GM12872 (cell line): Measurements from ENCODE around the gene TCF12.

Experiments
- TF ChIP-seq, protein P1 (sequence below): IDR thresholded peaks from 3 replicates; pipeline ENCODE4 v1.5.1; 2011; ENCODE audit warnings: low read depth, mild to moderate bottlenecking, low read length, moderate library complexity; ENCODE audit not compliant: insufficient read depth

Gene TCF12

DNA sequence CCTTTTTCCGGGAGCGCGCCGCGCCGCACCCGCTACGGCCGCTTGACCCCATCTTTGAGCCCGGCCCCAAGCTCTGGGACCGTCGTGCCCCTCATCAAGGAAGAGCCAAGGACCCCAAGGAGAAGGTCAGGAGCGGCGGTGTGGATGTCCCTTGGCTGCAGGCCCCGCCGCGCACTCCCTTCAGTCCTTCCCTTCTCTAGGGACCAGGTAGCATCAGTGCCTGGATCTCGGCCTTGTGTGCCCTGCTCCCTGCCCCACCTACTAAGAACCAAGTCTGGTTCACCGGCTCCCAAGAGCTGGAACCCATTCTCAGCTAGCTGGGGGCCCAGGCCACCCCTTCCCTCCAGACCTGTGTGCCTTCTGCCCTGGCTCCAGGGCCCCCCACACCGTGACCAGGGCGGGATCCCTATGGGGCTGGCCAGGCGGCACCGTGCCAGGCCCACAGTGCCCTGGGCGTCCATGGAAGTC lies 388.5 kb downstream of the TCF12 start:
- TF ChIP-seq, protein P1, sequence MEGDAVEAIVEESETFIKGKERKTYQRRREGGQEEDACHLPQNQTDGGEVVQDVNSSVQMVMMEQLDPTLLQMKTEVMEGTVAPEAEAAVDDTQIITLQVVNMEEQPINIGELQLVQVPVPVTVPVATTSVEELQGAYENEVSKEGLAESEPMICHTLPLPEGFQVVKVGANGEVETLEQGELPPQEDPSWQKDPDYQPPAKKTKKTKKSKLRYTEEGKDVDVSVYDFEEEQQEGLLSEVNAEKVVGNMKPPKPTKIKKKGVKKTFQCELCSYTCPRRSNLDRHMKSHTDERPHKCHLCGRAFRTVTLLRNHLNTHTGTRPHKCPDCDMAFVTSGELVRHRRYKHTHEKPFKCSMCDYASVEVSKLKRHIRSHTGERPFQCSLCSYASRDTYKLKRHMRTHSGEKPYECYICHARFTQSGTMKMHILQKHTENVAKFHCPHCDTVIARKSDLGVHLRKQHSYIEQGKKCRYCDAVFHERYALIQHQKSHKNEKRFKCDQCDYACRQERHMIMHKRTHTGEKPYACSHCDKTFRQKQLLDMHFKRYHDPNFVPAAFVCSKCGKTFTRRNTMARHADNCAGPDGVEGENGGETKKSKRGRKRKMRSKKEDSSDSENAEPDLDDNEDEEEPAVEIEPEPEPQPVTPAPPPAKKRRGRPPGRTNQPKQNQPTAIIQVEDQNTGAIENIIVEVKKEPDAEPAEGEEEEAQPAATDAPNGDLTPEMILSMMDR = no peak

DNA sequence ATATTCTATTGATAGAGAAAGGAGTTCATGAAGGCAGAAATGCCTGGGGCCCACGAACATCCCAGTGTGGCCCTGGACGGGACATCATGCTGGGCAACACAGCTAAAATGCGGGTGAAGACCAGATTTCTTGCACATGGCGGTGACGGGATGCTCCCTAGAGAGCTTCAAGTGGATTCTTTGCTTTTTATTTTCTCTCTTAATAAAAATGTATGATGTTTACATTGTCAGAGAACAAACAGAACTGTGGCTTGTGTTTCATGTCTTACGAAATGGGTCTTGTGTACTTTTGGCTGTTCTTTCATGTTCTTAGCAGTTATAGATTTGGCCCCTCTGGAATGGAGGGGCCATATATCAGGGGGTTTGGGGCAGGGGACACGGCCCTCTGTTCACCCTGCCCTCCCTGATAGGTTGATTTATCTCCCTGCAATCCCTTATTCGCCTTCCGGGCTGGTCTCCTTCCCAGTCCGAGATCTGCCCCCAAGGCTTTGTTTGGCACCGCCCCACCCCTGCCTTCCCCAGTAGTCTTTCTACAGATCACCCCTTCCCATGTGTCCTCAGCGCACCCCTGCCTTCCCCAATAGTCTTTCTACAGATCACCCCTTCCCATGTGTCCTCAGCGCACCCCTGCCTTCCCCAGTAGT lies 389.2 kb downstream of the TCF12 start:
- TF ChIP-seq, protein P1 = no peak

DNA sequence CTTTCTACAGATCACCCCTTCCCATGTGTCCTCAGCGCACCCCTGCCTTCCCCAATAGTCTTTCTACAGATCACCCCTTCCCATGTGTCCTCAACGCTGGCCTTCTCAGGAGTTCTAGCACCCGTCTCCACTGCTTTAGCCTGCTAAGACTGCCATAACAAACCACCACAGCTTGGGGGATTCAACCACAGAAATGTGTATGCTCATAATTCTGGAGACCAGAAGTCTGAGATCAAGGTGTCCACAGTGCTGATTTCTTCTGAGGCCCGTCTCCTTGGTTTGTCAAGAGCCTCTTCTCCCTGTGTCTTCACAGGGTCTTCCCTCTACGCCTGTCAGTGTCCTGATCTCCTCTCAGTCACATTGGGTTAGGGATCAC lies 389.7 kb downstream of the TCF12 start:
- TF ChIP-seq, protein P1 = no peak

DNA sequence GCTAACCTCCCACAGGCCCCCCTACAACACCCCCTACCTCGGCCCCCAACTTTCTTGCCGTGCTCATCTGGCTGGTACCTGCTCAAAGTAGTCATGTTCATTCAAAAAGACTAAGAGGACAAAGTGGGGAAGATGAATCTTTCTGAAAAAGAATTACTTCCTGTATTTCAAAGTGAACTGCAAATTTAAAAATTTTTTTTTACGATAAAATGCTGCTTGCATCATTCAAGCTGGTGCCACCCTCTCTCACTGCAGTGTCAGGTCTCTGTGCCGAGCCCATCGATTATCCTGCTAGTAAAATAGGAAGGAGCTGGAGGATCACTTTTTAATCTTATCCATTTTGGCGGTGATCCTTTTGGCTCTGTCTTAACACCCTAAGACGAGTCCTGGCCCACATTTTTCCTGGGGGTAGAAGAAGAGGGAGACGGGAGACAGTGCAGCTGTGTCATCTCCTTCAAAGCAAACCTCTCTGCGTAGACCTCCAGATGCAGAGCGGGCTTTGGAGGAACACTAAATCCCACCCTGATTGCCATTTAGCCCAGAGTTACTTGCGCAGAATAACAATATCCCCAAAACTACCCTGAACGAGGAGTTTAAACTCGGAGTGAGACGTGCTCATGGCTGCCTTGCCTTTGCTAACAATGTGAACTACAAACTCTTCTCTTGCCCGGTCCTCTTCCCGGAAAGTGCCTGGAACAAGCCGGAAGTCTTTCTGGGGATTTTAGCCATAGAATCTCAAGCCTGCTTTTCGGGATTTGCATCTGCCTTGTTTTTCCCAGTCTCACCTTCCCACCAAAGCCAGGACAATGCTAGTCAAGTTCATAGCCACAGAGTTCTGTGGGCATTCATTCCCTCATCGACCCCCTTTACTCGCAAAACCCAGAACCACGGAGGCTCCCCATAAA lies 391.7 kb downstream of the TCF12 start:
- TF ChIP-seq, protein P1 = no peak

DNA sequence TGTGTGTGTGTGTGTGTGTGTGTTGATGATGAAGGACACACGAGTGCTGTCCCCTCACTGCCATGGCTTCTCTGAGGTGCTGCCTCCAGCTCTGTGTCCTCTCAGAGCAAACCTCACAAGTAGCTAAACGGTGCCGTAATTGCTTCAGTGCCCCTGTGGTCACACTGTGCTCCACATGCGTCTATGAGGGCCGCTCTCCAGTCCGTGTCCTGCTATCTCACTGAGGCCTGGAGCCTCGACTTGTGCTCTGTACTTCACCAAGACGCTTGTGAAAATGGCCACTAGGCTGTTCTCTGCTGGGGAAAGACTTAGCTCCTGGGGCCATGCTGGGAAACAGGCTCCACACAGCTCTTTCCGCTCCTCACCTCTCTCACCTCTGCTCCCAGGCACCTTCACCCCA lies 392.4 kb downstream of the TCF12 start:
- TF ChIP-seq, protein P1 = no peak

DNA sequence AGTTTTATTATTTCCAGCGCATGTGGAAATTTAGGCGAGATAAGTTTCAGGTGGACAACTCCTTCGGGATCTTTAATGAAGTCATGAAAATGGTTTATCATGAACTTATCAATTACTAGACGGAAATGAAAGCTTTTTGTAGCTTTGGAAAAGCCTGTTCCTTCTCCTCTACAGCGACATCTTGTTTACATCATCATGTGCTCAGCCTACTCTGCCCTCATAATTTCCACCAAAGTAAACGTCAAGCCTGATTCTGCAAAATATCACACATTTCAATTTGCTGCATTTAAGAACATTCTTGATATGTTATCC lies 393.5 kb downstream of the TCF12 start:
- TF ChIP-seq, protein P1 = no peak

DNA sequence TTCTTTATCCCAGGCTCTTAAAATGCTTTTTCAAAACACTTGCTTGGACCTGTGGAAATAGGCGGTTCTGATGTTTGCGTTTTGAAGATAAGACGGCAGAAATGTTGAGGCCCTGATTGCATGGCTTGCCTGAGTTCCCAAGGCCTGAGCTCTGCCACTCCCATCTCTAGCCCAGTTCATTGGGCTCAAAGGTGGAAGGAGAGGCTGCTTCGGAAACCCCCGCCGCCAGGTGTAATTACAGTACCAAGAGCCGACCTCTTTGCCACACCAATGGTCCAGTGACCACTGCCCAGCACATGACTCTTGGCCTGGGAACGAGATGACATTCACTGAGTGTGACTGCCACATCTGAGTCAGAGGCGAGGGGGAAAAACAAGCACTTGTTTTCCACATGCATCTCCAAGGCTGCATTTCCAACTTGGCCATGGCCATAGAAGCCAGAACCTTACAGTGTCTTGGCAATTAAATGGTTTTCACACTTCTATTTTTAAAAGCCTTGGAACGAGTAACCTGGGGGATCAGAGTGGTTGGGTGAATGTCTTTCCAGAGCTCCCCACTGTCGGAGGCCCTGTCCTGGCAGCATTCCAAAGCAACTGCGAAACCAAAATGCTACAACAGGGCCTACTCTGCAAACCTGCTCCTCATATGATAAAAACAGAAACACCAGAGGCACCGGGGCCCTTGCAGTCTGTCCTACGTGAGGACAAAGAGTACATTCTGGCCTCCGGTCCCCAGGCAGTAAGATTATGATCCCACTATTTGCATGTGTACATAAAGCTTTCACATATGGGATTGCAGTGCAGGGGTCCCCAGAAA lies 394.1 kb downstream of the TCF12 start:
- TF ChIP-seq, protein P1 = no peak
